Gastrocnemius medialis (tissue), 4 donors: ENCODE results near the gene EDC3. TPM values are rescaled to one million over a fixed set of nuclear protein-coding genes. Genes with fewer than 3 reads are reported as not detected.

Source experiments
- ATAC-seq, 2 donors: fragments of 150-250 bp; one replicate each; pipeline ENCODE4 v1.9.1; 2016
- DNase-seq, 2 donors: peaks; one replicate each; pipeline ENCODE4 v3.0.0-alpha.2; 2019
- H3K27ac ChIP-seq, 4 donors: fragments of 200-600 bp; sonication (generic); 1 replicate in 1 of 4; 2 replicates in 3 of 4; pipeline ENCODE4 v1.5.1; 2016 to 2018; ENCODE audit warnings: mild to moderate bottlenecking in 2 of 4, moderate library complexity in 1 of 4
- H3K27me3 ChIP-seq, 3 donors: fragments of 200-600 bp; sonication (generic) in 2 of 3; 1 replicate in 1 of 3; 2 replicates in 2 of 3; pipeline versions ENCODE4 v1.5.1 to v1.6.0; 2016 to 2019; ENCODE audit warnings: mild to moderate bottlenecking in 1 of 3, moderate library complexity in 1 of 3
- H3K36me3 ChIP-seq, 2 donors: fragments of 200-600 bp; sonication (generic) in 1 of 2; one replicate each; pipeline ENCODE4 v1.5.1; 2017 to 2018
- H3K4me1 ChIP-seq, 2 donors: fragments of 200-600 bp; sonication (generic) in 1 of 2; one replicate each; pipeline ENCODE4 v1.5.1; 2016 to 2017; ENCODE audit warnings: mild to moderate bottlenecking in 2 of 2
- H3K4me3 ChIP-seq, 4 donors: fragments of 200-600 bp; sonication (generic) in 3 of 4; 1 replicate in 1 of 4; 2 replicates in 3 of 4; pipeline ENCODE4 v1.5.1; 2016 to 2019; ENCODE audit warnings: mild to moderate bottlenecking in 2 of 4
- H3K9me3 ChIP-seq, 3 donors: fragments of 200-600 bp; sonication (generic) in 2 of 3; 1 replicate in 1 of 3; 2 replicates in 2 of 3; pipeline ENCODE4 v1.5.1; 2016 to 2019
- CTCF ChIP-seq, 5 experiments: fragments of 450-650 bp in 3 of 5; fragments of 200-600 bp in 2 of 5; sonication (generic) in 2 of 5; IDR thresholded peaks in 4 of 5; conservative IDR thresholded peaks in 1 of 5; 1 replicate in 4 of 5; 2 replicates in 1 of 5; pipeline ENCODE4 v1.5.1; 2016 to 2019; ENCODE audit warnings: antibody characterized with exemption in 5 of 5, mild to moderate bottlenecking in 3 of 5, moderate library complexity in 3 of 5
- POLR2A ChIP-seq, 2 donors: fragments of 450-650 bp; IDR thresholded peaks; one replicate each; pipeline ENCODE4 v1.6.1; 2017; ENCODE audit warnings: antibody characterized with exemption in 2 of 2, mild to moderate bottlenecking in 2 of 2, moderate library complexity in 2 of 2
- in situ Hi-C, 4 donors: fragments of 200-750 bp; cut with MboI; loops; one replicate each; pipeline versions ENCODE4 v1.15.0 to v1.8.0; 2017; ENCODE audit warnings: low sequenced_read_pairs in 4 of 4
- intact Hi-C: fragments of 100-400 bp; cut with DNase I; formaldehyde crosslinking; loops from one replicate; pipeline ENCODE4 v1.15.1; 2023; ENCODE audit warnings: low total_unique reads
- total RNA-seq, 4 donors: library from RNA; depleted of rRNA; stranded (reverse); fragments of >200 nt; gene quantifications; one replicate each; pipeline versions ENCODE4 v1.1.0 to v1.2.3, GENCODE V29; 2016

EDC3 gene
- total RNA-seq, 4 donors from 2014 or later, result 7.9 to 19.4 (median 11.6) TPM

GRCh38 chr15:74725845-74726773 is 30.3 kb upstream of the EDC3 start:
- in situ Hi-C loops (no loop called here), intact Hi-C loops (no loop called here)
- H3K36me3 ChIP-seq, result no peaks in the 10 kb centered on the region
- H3K4me3 ChIP-seq, result peak overlapping the region; percentile 66 to 88 (median 68)
- ATAC-seq (peak; percentile 36 to 46), DNase-seq (no peak)
- peak overlapping the region in 3 of 4 donors; percentile 62 to 69 (median 68) for H3K27ac ChIP-seq
- H3K27me3 ChIP-seq, result peaks cover 0 to 5% (median 0%) of the 10 kb centered on the region in 3 donors
- H3K9me3 ChIP-seq, result no peaks in the 10 kb centered on the region
- TF ChIP-seq CTCF (IDR thresholded peaks at IDR 0.05 in 4 of 5, conservative IDR thresholded peaks at IDR 0.05 in 1 of 5) (no peak), POLR2A (IDR thresholded peaks at IDR 0.05) (peak in 1 of 2 donors; percentile 5)
- peaks cover 13 to 25% of the 10 kb centered on the region in 2 donors for H3K4me1 ChIP-seq

GRCh38 chr15:74725225-74725774 is 29.5 kb upstream of the EDC3 start, which contains the start of gene CYP1A1:
Gene CYP1A1, minus strand, starts transcription at chr15:74725528. Its CDS starts 2,431 bp downstream, at chr15:74723097.
- Histone ChIP-seq H3K27ac (peak within 1 kb of the TSS in 3 of 4 donors; percentile 62 to 69 (median 68)), H3K9me3 (no peaks in the 10 kb centered on the region), H3K27me3 (peaks cover 0 to 5% (median 0%) of the 10 kb centered on the region in 3 donors), H3K4me1 (peaks cover 13 to 25% of the 10 kb centered on the region in 2 donors), H3K4me3 (peak within 1 kb of the TSS; percentile 66 to 88 (median 68)), H3K36me3 (no peaks in the 10 kb centered on the region)
- intact Hi-C loops, result no loop called here
- in situ Hi-C loops, result no loop called here
- TF ChIP-seq CTCF (IDR thresholded peaks at IDR 0.05 in 4 of 5, conservative IDR thresholded peaks at IDR 0.05 in 1 of 5), result no peak
- no peak for TF ChIP-seq POLR2A (IDR thresholded peaks at IDR 0.05)
- ATAC-seq, result no peak
- no peak for DNase-seq

- Histone ChIP-seq H3K36me3 (no peaks in the 10 kb centered on the region), H3K4me1 (peaks cover 13 to 25% of the 10 kb centered on the region in 2 donors), H3K9me3 (no peaks in the 10 kb centered on the region), H3K4me3 (peak overlapping the region in 1 of 4 donors; percentile 66), H3K27me3 (peaks cover 0 to 5% (median 0%) of the 10 kb centered on the region in 3 donors), H3K27ac (peak overlapping the region in 1 of 4 donors; percentile 69)
- in situ Hi-C loops (no loop called here), intact Hi-C loops (no loop called here)
- ATAC-seq, result no peak
- TF ChIP-seq CTCF (IDR thresholded peaks at IDR 0.05 in 4 of 5, conservative IDR thresholded peaks at IDR 0.05 in 1 of 5) (no peak), POLR2A (IDR thresholded peaks at IDR 0.05) (no peak)
- DNase-seq, result no peak
Observed at GRCh38 chr15:74724570-74725224, 28.9 kb upstream of the EDC3 start.

DNA sequence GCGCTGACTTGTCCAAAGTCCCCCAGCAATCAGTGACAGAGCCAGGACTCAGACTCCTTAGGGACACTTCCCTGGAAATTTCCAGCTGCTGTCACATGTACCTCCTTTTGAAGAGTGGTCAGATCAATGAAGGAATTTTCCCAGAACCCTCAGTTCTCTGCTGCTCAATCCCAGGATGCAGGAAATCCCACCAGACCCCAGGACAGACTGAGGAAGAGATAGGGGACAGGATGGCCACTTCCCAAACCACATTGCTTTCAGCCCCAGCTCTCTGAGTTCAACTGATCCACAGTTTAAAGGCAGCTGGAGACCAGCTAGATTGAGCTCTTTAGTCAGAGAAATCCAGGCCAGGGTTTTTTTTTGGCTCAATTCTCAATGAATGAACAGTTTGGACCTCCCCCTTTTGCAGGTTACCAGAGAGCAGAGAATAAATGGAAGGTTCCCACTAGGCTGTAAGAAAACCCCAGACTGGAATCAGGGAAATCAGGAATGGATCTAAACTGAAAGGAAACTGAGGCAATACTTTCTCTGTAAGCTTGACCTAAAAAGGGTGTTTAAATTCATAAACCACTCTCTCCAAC is 28.0 kb upstream of the EDC3 start:
- peak overlapping the region in 1 of 4 donors; percentile 69 for H3K27ac ChIP-seq
- H3K9me3 ChIP-seq, result no peaks in the 10 kb centered on the region
- intact Hi-C loops, result no loop called here
- no peaks in the 10 kb centered on the region for H3K36me3 ChIP-seq
- peaks cover 13 to 25% of the 10 kb centered on the region in 2 donors for H3K4me1 ChIP-seq
- peak; percentile 39 to 55 for ATAC-seq
- no peak overlapping the region for H3K4me3 ChIP-seq
- DNase-seq, result no peak
- peaks cover 0 to 5% (median 0%) of the 10 kb centered on the region in 3 donors for H3K27me3 ChIP-seq
- in situ Hi-C loops, result no loop called here
- TF ChIP-seq POLR2A (IDR thresholded peaks at IDR 0.05) (no peak), CTCF (IDR thresholded peaks at IDR 0.05 in 4 of 5, conservative IDR thresholded peaks at IDR 0.05 in 1 of 5) (no peak)
